Gastrocnemius medialis (tissue), 4 donors: ENCODE data around the gene MRPL16.

ENCODE experiments used
- CTCF ChIP-seq, 5 experiments: fragments of 450-650 bp in 3 of 5; fragments of 200-600 bp in 2 of 5; sonication (generic) in 2 of 5; IDR thresholded peaks in 4 of 5; conservative IDR thresholded peaks in 1 of 5; 1 replicate in 4 of 5; 2 replicates in 1 of 5; pipeline ENCODE4 v1.5.1; 2016 to 2019; ENCODE audit warnings: antibody characterized with exemption in 5 of 5, mild to moderate bottlenecking in 3 of 5, moderate library complexity in 3 of 5
- POLR2A ChIP-seq, 2 donors: fragments of 450-650 bp; IDR thresholded peaks; one replicate each; pipeline ENCODE4 v1.6.1; 2017; ENCODE audit warnings: antibody characterized with exemption in 2 of 2, mild to moderate bottlenecking in 2 of 2, moderate library complexity in 2 of 2

DNA sequence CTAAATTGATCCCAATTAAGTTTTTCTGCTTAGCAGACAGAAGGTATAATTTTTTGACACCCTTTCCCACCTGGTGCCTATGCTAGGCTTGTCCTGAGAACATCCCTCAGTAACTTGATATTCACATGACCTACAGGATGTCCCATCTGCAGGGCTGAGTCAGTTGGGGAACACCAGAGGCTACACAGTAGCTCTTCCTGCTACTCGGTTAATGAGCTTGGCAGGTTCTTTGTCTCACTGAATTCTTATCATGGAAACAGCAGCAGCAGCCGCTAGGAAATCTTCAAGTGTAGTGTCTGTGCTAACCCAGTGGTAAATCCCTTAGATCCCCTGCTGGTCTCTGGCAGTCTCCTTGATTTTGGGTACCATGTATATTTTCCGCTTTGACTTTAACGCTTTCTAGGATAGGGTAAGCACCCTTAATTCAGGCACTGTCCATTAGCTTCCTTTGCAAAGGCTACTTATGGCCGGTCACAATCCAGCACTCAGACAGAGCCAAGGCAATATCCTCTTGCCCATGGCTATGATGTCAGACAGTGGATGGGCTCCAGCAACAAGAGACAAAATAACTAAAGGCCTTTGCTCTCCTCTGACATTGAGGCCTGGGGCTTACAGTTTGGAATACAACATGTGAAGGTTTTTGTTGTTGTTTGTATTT is 8.5 kb downstream of the MRPL16 start:
- TF ChIP-seq CTCF (IDR thresholded peaks at IDR 0.05 in 4 of 5, conservative IDR thresholded peaks at IDR 0.05 in 1 of 5) (no peak), POLR2A (IDR thresholded peaks at IDR 0.05) (no peak)
